GM20000 (cell line): ENCODE results near the gene TGFB2.

Experiments
- DNase-seq: peaks from one replicate; pipeline ENCODE4 v3.0.0; 2012; ENCODE audit warnings: low spot score
- CTCF ChIP-seq: IDR thresholded peaks from 2 replicates; pipeline ENCODE4 v1.5.1; 2012; ENCODE audit warnings: mild to moderate bottlenecking, control low read depth; ENCODE audit errors: extremely low read depth, missing control alignments

The TGFB2 gene

GRCh38 chr1:218382261-218382660, 37.1 kb downstream of the TGFB2 start:
- TF ChIP-seq CTCF = no peak
- DNase-seq = no peak

- no peak for DNase-seq
- TF ChIP-seq CTCF = no peak
Measured at GRCh38 chr1:218383051-218383450, 37.9 kb downstream of the TGFB2 start.

- no peak for DNase-seq
- TF ChIP-seq CTCF = no peak
Measured at GRCh38 chr1:218383681-218384080, 38.5 kb downstream of the TGFB2 start.

GRCh38 chr1:218384581-218384993, 39.5 kb downstream of the TGFB2 start:
- TF ChIP-seq CTCF = no peak
- no peak for DNase-seq

- TF ChIP-seq CTCF = no peak
- no peak for DNase-seq
Measured at GRCh38 chr1:218388591-218388990, 43.5 kb downstream of the TGFB2 start.

GRCh38 chr1:218390618-218391017, 45.5 kb downstream of the TGFB2 start:
- no peak for TF ChIP-seq CTCF
- DNase-seq = no peak

- no peak for DNase-seq
- TF ChIP-seq CTCF = no peak
Measured at GRCh38 chr1:218392780-218393179, 47.6 kb downstream of the TGFB2 start.
